Duodenal mucosa (tissue), 2 donors: ENCODE results near the gene ABHD12.

Experiments used
- H3K27ac ChIP-seq: one replicate; pipeline ENCODE4 v1.7.0; 2013; ENCODE audit warnings: low read depth, low read length
- H3K27me3 ChIP-seq, 2 donors: one replicate each; pipeline ENCODE4 v1.7.0; 2013; ENCODE audit warnings: low read length in 2 of 2, control low read depth in 1 of 2; ENCODE audit not compliant: insufficient read depth in 2 of 2, control insufficient read depth in 1 of 2
- H3K36me3 ChIP-seq, 2 donors: one replicate each; pipeline ENCODE4 v1.7.0; 2013; ENCODE audit warnings: low read length in 2 of 2, control low read depth in 1 of 2; ENCODE audit not compliant: insufficient read depth in 2 of 2, control insufficient read depth in 1 of 2
- H3K4me1 ChIP-seq, 2 donors: one replicate each; pipeline ENCODE4 v1.7.0; 2013; ENCODE audit warnings: low read length in 2 of 2, control low read depth in 1 of 2; ENCODE audit not compliant: insufficient read depth in 2 of 2, control insufficient read depth in 1 of 2
- H3K4me3 ChIP-seq, 2 donors: one replicate each; pipeline ENCODE4 v1.7.0; 2013; ENCODE audit warnings: low read length in 2 of 2, low read depth in 1 of 2
- H3K9ac ChIP-seq, 2 donors: one replicate each; pipeline ENCODE4 v1.7.0; 2013; ENCODE audit warnings: low read length in 2 of 2, low read depth in 1 of 2
- H3K9me3 ChIP-seq, 2 donors: one replicate each; pipeline ENCODE4 v1.7.0; 2013; ENCODE audit warnings: low read length in 2 of 2, control low read depth in 1 of 2; ENCODE audit not compliant: control insufficient read depth in 1 of 2

The ABHD12 gene

GRCh38 chr20:25369529-25369928 lies 21.1 kb downstream of the ABHD12 start:
- Histone ChIP-seq H3K4me1 (no peaks in the 10 kb centered on the region), H3K9me3 (no peaks in the 10 kb centered on the region), H3K9ac (no peak overlapping the region), H3K4me3 (no peak overlapping the region), H3K27ac (no peak overlapping the region), H3K36me3 (no peaks in the 10 kb centered on the region), H3K27me3 (no peaks in the 10 kb centered on the region)

- no peak overlapping the region for H3K4me3 ChIP-seq
- H3K36me3 ChIP-seq, result no peaks in the 10 kb centered on the region
- H3K27me3 ChIP-seq, result no peaks in the 10 kb centered on the region
- H3K9me3 ChIP-seq, result no peaks in the 10 kb centered on the region
- no peak overlapping the region for H3K27ac ChIP-seq
- no peak overlapping the region for H3K9ac ChIP-seq
- no peaks in the 10 kb centered on the region for H3K4me1 ChIP-seq
Observed at GRCh38 chr20:25368976-25369375, 21.7 kb downstream of the ABHD12 start.

GRCh38 chr20:25368526-25368925 lies 22.1 kb downstream of the ABHD12 start:
- no peaks in the 10 kb centered on the region for H3K27me3 ChIP-seq
- no peak overlapping the region for H3K27ac ChIP-seq
- H3K9me3 ChIP-seq, result no peaks in the 10 kb centered on the region
- no peak overlapping the region for H3K4me3 ChIP-seq
- H3K36me3 ChIP-seq, result no peaks in the 10 kb centered on the region
- no peak overlapping the region for H3K9ac ChIP-seq
- no peaks in the 10 kb centered on the region for H3K4me1 ChIP-seq

- no peak overlapping the region for H3K27ac ChIP-seq
- H3K9me3 ChIP-seq, result no peaks in the 10 kb centered on the region
- H3K9ac ChIP-seq, result no peak overlapping the region
Observed at GRCh38 chr20:25364879-25365699, 25.5 kb downstream of the ABHD12 start.

GRCh38 chr20:25364180-25364788 lies 26.4 kb downstream of the ABHD12 start:
- no peak overlapping the region for H3K4me3 ChIP-seq
- H3K9me3 ChIP-seq, result no peaks in the 10 kb centered on the region
- H3K36me3 ChIP-seq, result no peaks in the 10 kb centered on the region
- H3K4me1 ChIP-seq, result no peaks in the 10 kb centered on the region
- no peak overlapping the region for H3K9ac ChIP-seq
- no peak overlapping the region for H3K27ac ChIP-seq
- H3K27me3 ChIP-seq, result no peaks in the 10 kb centered on the region

More at GRCh38 chr20:25364879-25365699, 25.5 kb downstream of the ABHD12 start:
- Histone ChIP-seq H3K36me3 (no peaks in the 10 kb centered on the region), H3K27me3 (no peaks in the 10 kb centered on the region), H3K4me3 (no peak overlapping the region), H3K4me1 (no peaks in the 10 kb centered on the region)

GRCh38 chr20:25361287-25361683 lies 29.4 kb downstream of the ABHD12 start:
- H3K27me3 ChIP-seq, result no peaks in the 10 kb centered on the region
- peaks cover 6 to 11% of the 10 kb centered on the region in 2 donors for H3K4me1 ChIP-seq
- H3K27ac ChIP-seq, result no peak overlapping the region
- H3K9me3 ChIP-seq, result no peaks in the 10 kb centered on the region
- no peaks in the 10 kb centered on the region for H3K36me3 ChIP-seq
- H3K9ac ChIP-seq, result no peak overlapping the region
- no peak overlapping the region for H3K4me3 ChIP-seq

- H3K27me3 ChIP-seq, result no peaks in the 10 kb centered on the region
- H3K36me3 ChIP-seq, result no peaks in the 10 kb centered on the region
- no peaks in the 10 kb centered on the region for H3K9me3 ChIP-seq
- H3K4me3 ChIP-seq, result no peak overlapping the region
- peaks cover 6 to 16% of the 10 kb centered on the region in 2 donors for H3K4me1 ChIP-seq
- H3K9ac ChIP-seq, result no peak overlapping the region
- no peak overlapping the region for H3K27ac ChIP-seq
Observed at GRCh38 chr20:25360631-25361286, 29.9 kb downstream of the ABHD12 start.

- Histone ChIP-seq H3K27ac (no peak overlapping the region), H3K4me1 (peaks cover 20 to 28% of the 10 kb centered on the region in 2 donors), H3K9me3 (no peaks in the 10 kb centered on the region), H3K9ac (no peak overlapping the region), H3K36me3 (no peaks in the 10 kb centered on the region), H3K27me3 (no peaks in the 10 kb centered on the region), H3K4me3 (no peak overlapping the region)
Observed at GRCh38 chr20:25356271-25356933, 34.2 kb downstream of the ABHD12 start.

GRCh38 chr20:25355866-25356265 lies 34.8 kb downstream of the ABHD12 start:
- Histone ChIP-seq H3K4me1 (peaks cover 20 to 28% of the 10 kb centered on the region in 2 donors), H3K4me3 (no peak overlapping the region), H3K36me3 (no peaks in the 10 kb centered on the region), H3K27ac (no peak overlapping the region), H3K27me3 (no peaks in the 10 kb centered on the region), H3K9ac (no peak overlapping the region), H3K9me3 (no peaks in the 10 kb centered on the region)
